Epithelial cell of esophagus (primary cell): ENCODE results near the gene TUBB3.
"Not testable (repeated sequence)": the region's sequence is repeated elsewhere in the genome, so short reads cannot be mapped to it uniquely, and the experiment has no call there.

Experiments used
- DNase-seq: peaks from one replicate; pipeline ENCODE4 v3.0.0; 2010; ENCODE audit warnings: low read depth
- H3K4me3 ChIP-seq: 2 replicates; pipeline ENCODE4 v1.5.1; 2011; ENCODE audit warnings: mild to moderate bottlenecking, low read length, control low read depth
- CTCF ChIP-seq: IDR thresholded peaks from 2 replicates; pipeline ENCODE4 v1.5.1; 2011; ENCODE audit warnings: low read depth, mild to moderate bottlenecking, low read length, control low read depth, inconsistent platforms; ENCODE audit not compliant: insufficient read depth; ENCODE audit errors: missing control alignments

Gene TUBB3

DNA sequence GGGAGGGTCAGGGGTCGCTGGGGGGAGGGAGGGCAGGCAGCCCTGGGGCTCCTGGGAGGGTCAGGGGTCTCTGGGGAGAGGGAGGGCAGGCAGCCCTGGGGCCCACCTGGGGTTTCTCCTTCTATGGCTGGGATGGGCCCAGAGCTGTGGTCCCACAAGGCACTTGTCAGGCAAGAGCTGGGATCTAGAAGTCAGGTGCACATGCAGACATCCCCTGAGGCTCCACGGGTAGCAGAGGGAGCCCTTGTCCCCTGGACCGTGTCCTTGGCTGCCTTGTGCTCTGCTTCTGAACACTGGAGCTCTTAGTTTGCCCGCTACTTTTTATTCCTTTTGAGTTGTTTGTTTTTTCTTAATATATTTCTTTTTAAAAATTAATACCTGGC lies 1.8 kb downstream of the TUBB3 start:
- no peak for DNase-seq
- no peak for TF ChIP-seq CTCF
- H3K4me3 ChIP-seq = no peak overlapping the region

GRCh38 chr16:89925596-89926079 lies 2.5 kb downstream of the TUBB3 start:
- no peak for TF ChIP-seq CTCF
- no peak for DNase-seq
- peak overlapping the region; percentile 44 for H3K4me3 ChIP-seq

DNA sequence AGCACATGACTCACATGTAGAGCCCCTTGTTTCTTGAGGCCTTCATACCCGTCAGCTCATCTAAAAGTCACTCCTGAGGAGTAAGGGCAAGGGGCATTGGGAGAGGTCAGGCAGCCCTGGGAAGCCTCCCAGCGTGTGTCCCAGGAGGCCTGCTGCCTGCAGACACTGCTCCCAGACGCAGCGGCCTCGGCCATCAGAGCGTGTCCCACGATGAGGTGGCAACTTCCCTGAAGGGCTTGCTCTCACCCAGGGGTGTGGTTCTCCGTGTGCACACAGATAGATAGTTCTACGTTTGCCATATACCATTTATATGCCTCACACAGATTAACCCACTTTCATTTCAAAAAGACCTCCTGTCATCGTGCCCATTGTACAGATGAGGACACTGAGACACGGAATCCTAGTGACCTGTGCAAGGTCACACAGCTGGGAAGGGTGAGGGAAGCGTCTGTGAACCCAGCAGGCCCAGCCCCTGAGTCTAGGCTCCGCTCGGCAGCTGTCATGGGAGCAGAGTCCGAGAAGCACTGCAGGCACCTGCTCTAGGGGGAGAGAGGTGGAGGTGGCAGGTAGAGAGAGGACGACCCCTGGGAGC lies 8.3 kb downstream of the TUBB3 start:
- no peak overlapping the region for H3K4me3 ChIP-seq
- DNase-seq = no peak
- no peak for TF ChIP-seq CTCF

DNA sequence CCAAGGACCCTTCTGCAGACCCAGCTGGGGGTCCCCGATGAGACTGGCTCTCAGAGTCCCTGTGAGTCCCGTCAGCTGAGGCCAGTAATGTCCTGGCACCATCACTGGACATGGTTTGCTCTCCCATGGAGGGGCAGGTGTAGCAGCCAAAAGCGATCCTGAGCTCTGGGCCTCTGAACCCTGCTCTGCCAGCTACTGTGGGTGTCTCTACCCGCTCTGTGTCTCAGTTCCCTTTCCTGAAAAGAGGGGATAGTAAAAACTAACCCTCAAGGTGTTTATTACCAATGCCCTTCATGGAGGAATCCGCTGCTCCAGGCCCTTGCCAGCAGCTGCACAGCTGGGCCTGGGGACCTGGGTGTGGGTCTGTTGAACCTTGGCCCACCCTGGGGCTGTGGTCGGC lies 8.8 kb downstream of the TUBB3 start:
- no peak for TF ChIP-seq CTCF
- no peak for DNase-seq
- no peak overlapping the region for H3K4me3 ChIP-seq

- H3K4me3 ChIP-seq, DNase-seq: not testable (repeated sequence)
These were observed 10.9 kb downstream of the TUBB3 start for GRCh38 chr16:89934019-89934418.

GRCh38 chr16:89934611-89935553 lies 11.7 kb downstream of the TUBB3 start:
- DNase-seq = no peak
- no peak for TF ChIP-seq CTCF
- no peak overlapping the region for H3K4me3 ChIP-seq

DNA sequence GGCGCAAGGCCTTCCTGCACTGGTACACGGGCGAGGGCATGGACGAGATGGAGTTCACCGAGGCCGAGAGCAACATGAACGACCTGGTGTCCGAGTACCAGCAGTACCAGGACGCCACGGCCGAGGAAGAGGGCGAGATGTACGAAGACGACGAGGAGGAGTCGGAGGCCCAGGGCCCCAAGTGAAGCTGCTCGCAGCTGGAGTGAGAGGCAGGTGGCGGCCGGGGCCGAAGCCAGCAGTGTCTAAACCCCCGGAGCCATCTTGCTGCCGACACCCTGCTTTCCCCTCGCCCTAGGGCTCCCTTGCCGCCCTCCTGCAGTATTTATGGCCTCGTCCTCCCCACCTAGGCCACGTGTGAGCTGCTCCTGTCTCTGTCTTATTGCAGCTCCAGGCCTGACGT lies 12.5 kb downstream of the TUBB3 start:
- DNase-seq, H3K4me3 ChIP-seq: not testable (repeated sequence)

DNA sequence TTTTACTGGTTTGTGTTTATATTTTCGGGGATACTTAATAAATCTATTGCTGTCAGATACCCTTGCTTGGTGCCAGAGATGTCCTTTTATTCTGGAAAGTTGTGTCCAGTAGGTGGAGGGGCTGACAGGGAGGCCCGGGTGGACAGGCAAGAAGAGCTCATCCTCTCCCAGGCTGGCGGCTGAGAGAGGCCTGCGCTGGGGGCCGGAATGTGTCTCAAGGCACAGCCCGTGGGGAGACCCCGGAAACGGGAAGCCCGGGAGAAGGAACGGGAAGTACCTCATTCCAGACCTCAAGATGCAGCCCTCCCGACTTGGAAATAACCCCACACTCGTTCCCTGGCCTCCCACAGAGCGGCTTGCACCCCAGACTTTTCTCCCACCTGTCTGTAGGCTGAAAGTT lies 12.9 kb downstream of the TUBB3 start:
- H3K4me3 ChIP-seq = no peak overlapping the region
- TF ChIP-seq CTCF = no peak
- no peak for DNase-seq
